ENCODE data around the gene ESPN.
A peak's percentile ranks its signal among the peaks of the same experiment; 100 is the strongest.

DNA sequence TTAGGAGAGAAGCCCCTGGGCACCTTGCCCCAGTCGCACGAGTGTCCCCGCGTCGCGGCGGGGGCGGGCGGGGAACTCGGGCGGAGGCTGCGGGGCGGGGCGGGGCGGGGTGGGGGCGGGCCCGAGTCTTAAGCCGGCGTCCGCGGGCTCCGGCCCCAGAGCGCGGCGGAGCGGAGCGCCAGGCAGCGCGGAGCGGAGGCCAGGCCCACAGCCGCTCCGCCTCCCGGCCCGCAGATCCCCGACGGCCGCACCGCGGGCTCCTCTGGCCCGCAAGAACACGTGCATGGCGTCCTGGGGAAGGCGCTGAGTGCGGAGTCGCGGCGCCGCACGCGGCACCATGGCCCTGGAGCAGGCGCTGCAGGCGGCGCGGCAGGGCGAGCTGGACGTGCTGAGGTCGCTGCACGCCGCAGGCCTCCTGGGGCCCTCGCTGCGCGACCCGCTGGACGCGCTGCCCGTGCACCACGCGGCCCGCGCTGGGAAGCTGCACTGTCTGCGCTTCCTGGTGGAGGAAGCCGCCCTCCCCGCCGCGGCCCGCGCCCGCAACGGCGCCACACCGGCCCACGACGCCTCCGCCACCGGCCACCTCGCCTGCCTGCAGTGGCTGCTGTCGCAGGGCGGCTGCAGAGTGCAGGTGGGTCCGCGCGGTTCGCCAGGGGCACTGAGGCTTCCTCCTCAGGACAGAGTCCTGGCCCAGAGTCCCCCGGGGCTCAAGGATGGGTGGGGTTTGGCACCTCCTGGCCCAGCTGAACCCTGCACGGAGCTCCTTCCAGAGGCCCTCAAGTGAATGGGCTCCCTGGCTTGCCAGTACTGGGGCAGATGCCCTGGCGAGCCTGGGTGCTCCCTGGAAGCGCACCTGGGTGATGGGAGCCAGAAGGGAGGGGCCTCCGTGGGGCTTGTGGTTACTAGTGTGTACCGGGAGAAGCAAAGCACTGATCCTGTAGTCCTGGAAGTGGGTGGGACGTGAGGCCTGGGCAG, at the start of gene ESPN:
- TF ChIP-seq, protein P1, sequence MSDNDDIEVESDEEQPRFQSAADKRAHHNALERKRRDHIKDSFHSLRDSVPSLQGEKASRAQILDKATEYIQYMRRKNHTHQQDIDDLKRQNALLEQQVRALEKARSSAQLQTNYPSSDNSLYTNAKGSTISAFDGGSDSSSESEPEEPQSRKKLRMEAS (IDR thresholded peaks at IDR 0.05; ENCODE audit: low read depth, low read length) = no peak
- TF ChIP-seq DPF2 (IDR thresholded peaks at IDR 0.05) (peak; percentile 59; the same call in 1 of the 2 replicates), TAF1 (IDR thresholded peaks at IDR 0.05; ENCODE audit: borderline replicate concordance, low read depth, low read length) (no peak), EGR1 (IDR thresholded peaks at IDR 0.05; ENCODE audit: borderline replicate concordance in 1 of 2, low read depth in 2 of 2, low read length in 2 of 2) (no peak)

Data from GM12878 (cell line).